ENCODE results near the gene MIDN. TPM values are rescaled to one million over a fixed set of nuclear protein-coding genes. Genes with fewer than 3 reads are reported as not detected.

MIDN gene
- total RNA-seq, 2 experiments from 2014 or later, result 86.2 to 88.6 TPM

GRCh38 chr19:1214299-1214861, 34.0 kb upstream of the MIDN start:
- no peaks in the 10 kb centered on the region for H3K27me3 Mint-ChIP-seq
- H3K9me3 Mint-ChIP-seq, result no peaks in the 10 kb centered on the region
- peak overlapping the region; percentile 96 for H3K27ac Mint-ChIP-seq
- peaks cover 16% of the 10 kb centered on the region for H3K36me3 Mint-ChIP-seq (ENCODE audit: low read depth)
- peaks cover 41% of the 10 kb centered on the region for H3K4me1 Mint-ChIP-seq
- ChIA-PET CTCF (interaction anchor here (0.5 to 1.5 kb wide), 13 partner anchors 9 to 152 kb away, joined by 3 to 13 read pairs (median 3); partner anchors contain the start of gene ATP5F1D), POLR2A (interaction anchor here (0.7 to 1.6 kb wide), 15 partner anchors 9 to 230 kb away, joined by 3 to 6 read pairs (median 4); partner anchors contain the start of genes CIRBP, CNN2, RNU6-2 and WDR18)
- no peak for DNase-seq
- peak overlapping the region; percentile 73 for H3K4me3 Mint-ChIP-seq

GRCh38 chr19:1214862-1215731, 33.3 kb upstream of the MIDN start:
- Mint-ChIP-seq H3K36me3 (ENCODE audit: low read depth) (peaks cover 13% of the 10 kb centered on the region), H3K27me3 (no peaks in the 10 kb centered on the region), H3K4me3 (no peak overlapping the region), H3K9me3 (no peaks in the 10 kb centered on the region), H3K4me1 (peaks cover 34% of the 10 kb centered on the region), H3K27ac (peak overlapping the region; percentile 21)
- DNase-seq, result no peak
- ChIA-PET CTCF (interaction anchor here (1.4 to 1.5 kb wide), 2 partner anchors 26 to 151 kb away, joined by 3 to 7 read pairs; partner anchors contain the start of gene ATP5F1D), POLR2A (interaction anchor here (0.8 to 1.6 kb wide), 7 partner anchors 8 to 231 kb away, joined by 3 to 6 read pairs (median 4); partner anchors contain the start of gene WDR18)

GRCh38 chr19:1216756-1217155, 31.6 kb upstream of the MIDN start:
- POLR2A ChIA-PET, result no interaction called here
- no peak for DNase-seq

GRCh38 chr19:1217366-1217765, 31.0 kb upstream of the MIDN start:
- Mint-ChIP-seq H3K9me3 (no peaks in the 10 kb centered on the region), H3K4me3 (no peak overlapping the region), H3K4me1 (peaks cover 23% of the 10 kb centered on the region), H3K36me3 (ENCODE audit: low read depth) (peaks cover 12% of the 10 kb centered on the region), H3K27me3 (no peaks in the 10 kb centered on the region), H3K27ac (no peak overlapping the region)
- ChIA-PET POLR2A (interaction anchor here (0.6 to 1.2 kb wide), 3 partner anchors 8 to 42 kb away, joined by 3 read pairs; no protein-coding TSS in a partner anchor), CTCF (interaction anchor here (1.4 to 1.6 kb wide), 2 partner anchors 27 to 104 kb away, joined by 3 to 7 read pairs; no protein-coding TSS in a partner anchor)
- no peak for DNase-seq

More at GRCh38 chr19:1216756-1217155, 31.6 kb upstream of the MIDN start:
- Mint-ChIP-seq H3K27me3 (no peaks in the 10 kb centered on the region), H3K9me3 (no peaks in the 10 kb centered on the region), H3K27ac (no peak overlapping the region), H3K4me3 (no peak overlapping the region), H3K36me3 (ENCODE audit: low read depth) (peaks cover 13% of the 10 kb centered on the region), H3K4me1 (peaks cover 24% of the 10 kb centered on the region)
- CTCF ChIA-PET, result interaction anchor here (0.7 to 1.4 kb wide), 3 partner anchors 28 to 124 kb away, joined by 3 to 4 read pairs (median 4); no protein-coding TSS in a partner anchor

- H3K4me3 Mint-ChIP-seq, result no peak overlapping the region
- H3K4me1 Mint-ChIP-seq, result peaks cover 13% of the 10 kb centered on the region
- no peaks in the 10 kb centered on the region for H3K27me3 Mint-ChIP-seq
- peaks cover 3% of the 10 kb centered on the region for H3K36me3 Mint-ChIP-seq (ENCODE audit: low read depth)
- CTCF ChIA-PET, result interaction anchor here (1.6 kb wide), 1 partner anchor 25 kb away, joined by 7 read pairs; no protein-coding TSS in a partner anchor
- H3K9me3 Mint-ChIP-seq, result no peaks in the 10 kb centered on the region
- POLR2A ChIA-PET, result no interaction called here
- no peak overlapping the region for H3K27ac Mint-ChIP-seq
- DNase-seq, result no peak
These were observed 29.4 kb upstream of the MIDN start for GRCh38 chr19:1218751-1219567.

DNA sequence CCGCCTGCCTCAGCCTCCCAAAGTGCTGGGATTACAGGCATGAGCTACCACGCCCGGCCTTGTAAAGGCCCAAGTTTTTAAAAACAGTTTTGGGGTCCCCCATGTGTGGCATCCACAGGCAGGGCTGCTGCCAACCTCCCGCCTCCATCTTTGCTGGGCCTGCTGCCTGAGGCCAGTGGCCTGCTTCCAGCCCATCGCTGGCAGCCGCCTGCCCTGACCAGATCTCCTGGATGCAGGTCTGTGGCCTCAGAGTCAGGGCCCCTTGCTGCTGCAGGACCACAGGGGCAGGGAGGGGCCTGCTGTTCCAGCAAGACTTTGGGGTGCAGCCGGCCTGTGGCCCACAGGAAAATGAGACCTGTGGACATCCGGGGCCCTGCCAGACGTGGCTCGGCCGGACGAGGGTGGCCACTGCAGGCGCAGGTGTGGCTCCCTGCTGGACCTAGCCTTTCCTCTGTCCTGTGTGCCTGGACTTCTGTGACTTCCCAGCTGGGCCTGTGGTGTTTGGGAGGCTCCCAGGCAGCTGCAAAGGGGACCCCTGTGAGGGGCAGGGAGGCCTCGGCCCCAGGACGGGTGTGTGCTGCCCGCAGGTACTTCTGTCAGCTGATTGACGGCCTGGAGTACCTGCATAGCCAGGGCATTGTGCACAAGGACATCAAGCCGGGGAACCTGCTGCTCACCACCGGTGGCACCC, 28.5 kb upstream of the MIDN start:
- Mint-ChIP-seq H3K27me3 (no peaks in the 10 kb centered on the region), H3K4me1 (peaks cover 7% of the 10 kb centered on the region), H3K27ac (no peak overlapping the region), H3K4me3 (no peak overlapping the region), H3K36me3 (ENCODE audit: low read depth) (peaks cover 3% of the 10 kb centered on the region), H3K9me3 (no peaks in the 10 kb centered on the region)
- ChIA-PET CTCF (no interaction called here), POLR2A (no interaction called here)
- no peak for DNase-seq

- Mint-ChIP-seq H3K9me3 (no peaks in the 10 kb centered on the region), H3K4me3 (no peak overlapping the region), H3K36me3 (ENCODE audit: low read depth) (peaks cover 3% of the 10 kb centered on the region), H3K4me1 (peaks cover 7% of the 10 kb centered on the region), H3K27me3 (no peaks in the 10 kb centered on the region), H3K27ac (no peak overlapping the region)
- DNase-seq, result no peak
- ChIA-PET CTCF (no interaction called here), POLR2A (no interaction called here)
These were observed 27.9 kb upstream of the MIDN start for GRCh38 chr19:1220477-1220930.

DNA sequence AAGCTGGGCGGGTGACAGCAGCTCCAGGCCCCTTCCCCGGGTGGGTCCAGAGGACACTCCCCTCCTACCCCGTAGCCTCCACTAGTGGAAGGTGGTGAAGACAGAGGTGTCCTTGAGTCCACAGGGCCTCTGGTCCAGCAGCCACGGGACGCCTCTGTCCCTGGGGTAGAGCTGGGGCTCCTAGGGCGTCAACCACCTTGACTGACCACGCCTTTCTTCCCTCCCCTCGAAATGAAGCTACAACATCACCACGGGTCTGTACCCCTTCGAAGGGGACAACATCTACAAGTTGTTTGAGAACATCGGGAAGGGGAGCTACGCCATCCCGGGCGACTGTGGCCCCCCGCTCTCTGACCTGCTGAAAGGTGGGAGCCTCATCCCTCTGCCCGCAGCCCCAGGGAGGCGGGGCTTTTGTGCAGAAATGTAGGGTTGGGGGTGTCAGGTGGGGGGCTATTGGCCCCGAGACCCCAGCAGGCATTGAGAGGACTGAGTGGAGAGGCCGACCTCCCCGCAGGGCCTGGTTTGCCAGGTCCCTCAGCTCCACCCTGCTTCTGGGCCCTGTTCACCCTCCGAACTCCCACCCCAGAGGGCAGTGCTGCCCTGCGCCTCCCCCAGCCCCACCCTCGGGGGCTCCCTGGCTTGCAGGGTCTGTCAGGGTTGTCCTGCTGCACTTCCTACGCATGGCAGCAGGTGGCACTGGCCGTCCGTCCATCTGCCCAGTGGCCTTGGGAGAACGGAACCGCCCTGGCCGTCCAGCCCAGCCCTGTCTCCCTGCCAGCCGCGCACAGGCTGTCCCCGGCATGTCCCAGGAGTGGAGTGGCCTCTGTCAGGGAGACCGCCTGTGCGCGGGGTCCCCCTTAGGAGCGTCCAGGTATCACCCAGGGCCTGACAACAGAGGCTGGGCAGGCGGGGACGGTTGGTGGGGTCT, 27.1 kb upstream of the MIDN start:
- CTCF ChIA-PET, result no interaction called here
- Mint-ChIP-seq H3K27me3 (no peaks in the 10 kb centered on the region), H3K4me1 (peaks cover 2% of the 10 kb centered on the region), H3K27ac (no peak overlapping the region), H3K9me3 (no peaks in the 10 kb centered on the region), H3K36me3 (ENCODE audit: low read depth) (peaks cover 3% of the 10 kb centered on the region), H3K4me3 (no peak overlapping the region)
- DNase-seq, result no peak
- POLR2A ChIA-PET, result no interaction called here

- ChIA-PET CTCF (no interaction called here), POLR2A (no interaction called here)
- DNase-seq, result no peak
- Mint-ChIP-seq H3K4me3 (no peak overlapping the region), H3K36me3 (ENCODE audit: low read depth) (peaks cover 3% of the 10 kb centered on the region), H3K9me3 (no peaks in the 10 kb centered on the region), H3K27ac (no peak overlapping the region), H3K4me1 (peaks cover 1% of the 10 kb centered on the region), H3K27me3 (no peaks in the 10 kb centered on the region)
These were observed 26.5 kb upstream of the MIDN start for GRCh38 chr19:1221904-1222255.

- H3K27me3 Mint-ChIP-seq, result no peaks in the 10 kb centered on the region
- ChIA-PET CTCF (interaction anchor here (0.6 to 1.0 kb wide), 2 partner anchors 19 to 28 kb away, joined by 4 to 6 read pairs; no protein-coding TSS in a partner anchor), POLR2A (interaction anchor here (1.9 kb wide), 1 partner anchor 8 kb away, joined by 6 read pairs; no protein-coding TSS in a partner anchor)
- H3K4me1 Mint-ChIP-seq, result no peaks in the 10 kb centered on the region
- H3K36me3 Mint-ChIP-seq (ENCODE audit: low read depth), result peaks cover 3% of the 10 kb centered on the region
- H3K27ac Mint-ChIP-seq, result no peak overlapping the region
- no peak for DNase-seq
- H3K4me3 Mint-ChIP-seq, result no peak overlapping the region
- H3K9me3 Mint-ChIP-seq, result no peaks in the 10 kb centered on the region
These were observed 26.0 kb upstream of the MIDN start for GRCh38 chr19:1222394-1222793.

DNA sequence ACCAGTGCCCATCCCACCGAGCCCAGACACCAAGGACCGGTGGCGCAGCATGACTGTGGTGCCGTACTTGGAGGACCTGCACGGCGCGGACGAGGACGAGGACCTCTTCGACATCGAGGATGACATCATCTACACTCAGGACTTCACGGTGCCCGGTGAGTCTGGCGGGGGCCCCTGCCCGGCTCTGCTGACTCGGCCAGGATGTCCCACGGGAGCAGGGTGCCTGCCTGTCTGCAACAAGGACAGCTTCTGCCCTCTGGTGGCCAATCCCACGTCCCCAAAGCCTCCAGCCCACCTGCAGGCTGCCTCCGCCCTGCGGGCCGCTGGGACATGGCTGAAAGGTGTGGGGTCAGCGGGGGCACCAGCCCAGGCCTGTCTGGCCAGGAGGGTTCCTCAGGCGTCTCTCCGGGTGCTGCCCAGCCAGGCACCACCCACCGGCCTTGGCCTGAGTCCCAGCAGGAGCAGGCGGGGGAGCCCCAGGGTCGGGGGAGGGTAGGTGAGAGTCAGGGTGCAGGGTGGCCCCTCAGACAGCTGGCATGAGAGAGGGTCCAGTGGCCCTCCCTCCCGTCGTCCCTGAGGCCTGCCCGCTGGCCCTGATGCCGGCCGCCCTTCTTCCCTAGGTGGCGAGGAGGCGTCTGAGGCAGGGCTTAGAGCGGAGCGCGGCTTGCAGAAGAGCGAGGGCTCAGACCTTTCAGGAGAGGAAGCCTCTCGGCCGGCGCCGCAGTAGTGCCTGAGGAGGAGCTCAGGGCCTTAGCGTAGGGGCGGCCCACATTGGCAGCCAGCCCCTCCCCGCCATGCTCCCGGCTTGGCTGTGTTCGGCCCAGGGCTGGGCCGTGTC, 25.1 kb upstream of the MIDN start:
- H3K27ac Mint-ChIP-seq, result no peak overlapping the region
- DNase-seq, result no peak
- H3K27me3 Mint-ChIP-seq, result no peaks in the 10 kb centered on the region
- ChIA-PET CTCF (interaction anchor here (0.6 to 1.0 kb wide), 2 partner anchors 20 to 29 kb away, joined by 4 to 6 read pairs; no protein-coding TSS in a partner anchor), POLR2A (interaction anchor here (1.9 kb wide), 1 partner anchor 9 kb away, joined by 6 read pairs; no protein-coding TSS in a partner anchor)
- no peaks in the 10 kb centered on the region for H3K9me3 Mint-ChIP-seq
- no peak overlapping the region for H3K4me3 Mint-ChIP-seq
- no peaks in the 10 kb centered on the region for H3K4me1 Mint-ChIP-seq
- peaks cover 6% of the 10 kb centered on the region for H3K36me3 Mint-ChIP-seq (ENCODE audit: low read depth)
